Measurements from ENCODE around the gene MYO1E. TPM values are rescaled to one million over a fixed set of nuclear protein-coding genes. Genes with fewer than 3 reads are reported as not detected.
"Not testable (repeated sequence)": the region's sequence is repeated elsewhere in the genome, so short reads cannot be mapped to it uniquely, and the experiment has no call there.

The MYO1E gene
- total and polyA plus RNA-seq, 3 experiments from 2014 or later: 1.1 to 15.4 (median 15.3) TPM

GRCh38 chr15:59165726-59166125, 206.9 kb downstream of the MYO1E start:
- Histone ChIP-seq H3K4me3 (ENCODE audit: low read length) (no peak overlapping the region), H3K4me1 (ENCODE audit: insufficient read depth, low read length) (no peaks in the 10 kb centered on the region), H3K9me3 (ENCODE audit: low read length) (no peaks in the 10 kb centered on the region), H3K36me3 (ENCODE audit: insufficient read depth, low read length) (no peaks in the 10 kb centered on the region), H3K27ac (ENCODE audit: low read depth, low read length) (no peak overlapping the region), H3K27me3 (ENCODE audit: insufficient read depth, low read length, poor library complexity, severe bottlenecking) (no peaks in the 10 kb centered on the region)
- POLR2A ChIA-PET: no interaction called here
- no peaks in the 10 kb centered on the region for H3K9me3 Mint-ChIP-seq
- H3K27me3 Mint-ChIP-seq: peaks cover 0 to 2% of the 10 kb centered on the region in 2 donors
- H3K4me1 Mint-ChIP-seq: no peaks in the 10 kb centered on the region
- H3K4me3 Mint-ChIP-seq: no peak overlapping the region
- CTCF ChIA-PET: no interaction called here
- DNase-seq: no peak
- no peaks in the 10 kb centered on the region for H3K36me3 Mint-ChIP-seq
- H3K27ac Mint-ChIP-seq: no peak overlapping the region

GRCh38 chr15:59162080-59162479, 210.6 kb downstream of the MYO1E start:
- H3K4me3 Mint-ChIP-seq; H3K27ac Mint-ChIP-seq; H3K27ac ChIP-seq (ENCODE audit: low read depth, low read length); POLR2A ChIA-PET; H3K36me3 Mint-ChIP-seq; H3K4me1 ChIP-seq (ENCODE audit: insufficient read depth, low read length); H3K36me3 ChIP-seq (ENCODE audit: insufficient read depth, low read length); H3K9me3 ChIP-seq (ENCODE audit: low read length); DNase-seq; H3K9me3 Mint-ChIP-seq; H3K4me1 Mint-ChIP-seq; H3K4me3 ChIP-seq (ENCODE audit: low read length); H3K27me3 ChIP-seq (ENCODE audit: insufficient read depth, low read length, poor library complexity, severe bottlenecking); H3K27me3 Mint-ChIP-seq: not testable (repeated sequence)
- CTCF ChIA-PET: interaction anchor here (0.8 to 0.9 kb wide), 2 partner anchors 12 to 368 kb away, joined by 3 read pairs; no protein-coding TSS in a partner anchor

- Mint-ChIP-seq H3K9me3 (no peaks in the 10 kb centered on the region), H3K36me3 (no peaks in the 10 kb centered on the region), H3K4me3 (no peak overlapping the region), H3K4me1 (no peaks in the 10 kb centered on the region), H3K27me3 (peaks cover 0 to 3% of the 10 kb centered on the region in 2 donors), H3K27ac (no peak overlapping the region)
- Histone ChIP-seq H3K27ac (ENCODE audit: low read depth, low read length) (no peak overlapping the region), H3K27me3 (ENCODE audit: insufficient read depth, low read length, poor library complexity, severe bottlenecking) (no peaks in the 10 kb centered on the region), H3K4me1 (ENCODE audit: insufficient read depth, low read length) (no peaks in the 10 kb centered on the region), H3K9me3 (ENCODE audit: low read length) (no peaks in the 10 kb centered on the region), H3K36me3 (ENCODE audit: insufficient read depth, low read length) (no peaks in the 10 kb centered on the region), H3K4me3 (ENCODE audit: low read length) (no peak overlapping the region)
- POLR2A ChIA-PET: no interaction called here
- peak in 1 of 5 donors; percentile 13 for DNase-seq
- CTCF ChIA-PET: interaction anchor here (0.9 kb wide), 1 partner anchor 369 kb away, joined by 3 read pairs; no protein-coding TSS in a partner anchor
Measured at GRCh38 chr15:59160880-59161593, 211.6 kb downstream of the MYO1E start.

- no peaks in the 10 kb centered on the region for H3K27me3 ChIP-seq (ENCODE audit: insufficient read depth, low read length, poor library complexity, severe bottlenecking)
- no peak for DNase-seq
- CTCF ChIA-PET: no interaction called here
- no peak overlapping the region for H3K4me3 ChIP-seq (ENCODE audit: low read length)
- Mint-ChIP-seq H3K36me3 (no peaks in the 10 kb centered on the region), H3K4me3 (peak overlapping the region in 1 of 7 donors; percentile 70), H3K27ac (no peak overlapping the region), H3K27me3 (peaks cover 0 to 2% of the 10 kb centered on the region in 2 donors), H3K4me1 (no peaks in the 10 kb centered on the region), H3K9me3 (no peaks in the 10 kb centered on the region)
- POLR2A ChIA-PET: no interaction called here
- H3K4me1 ChIP-seq (ENCODE audit: insufficient read depth, low read length): no peaks in the 10 kb centered on the region
- H3K27ac ChIP-seq (ENCODE audit: low read depth, low read length): no peak overlapping the region
- no peaks in the 10 kb centered on the region for H3K9me3 ChIP-seq (ENCODE audit: low read length)
- no peaks in the 10 kb centered on the region for H3K36me3 ChIP-seq (ENCODE audit: insufficient read depth, low read length)
Measured at GRCh38 chr15:59159210-59159609, 213.5 kb downstream of the MYO1E start.

- POLR2A ChIA-PET: no interaction called here
- no peaks in the 10 kb centered on the region for H3K36me3 ChIP-seq (ENCODE audit: insufficient read depth, low read length)
- CTCF ChIA-PET: no interaction called here
Measured at GRCh38 chr15:59158701-59159034, 214.0 kb downstream of the MYO1E start.

GRCh38 chr15:59157840-59158700, 214.6 kb downstream of the MYO1E start:
- peaks cover 0 to 2% of the 10 kb centered on the region in 2 donors for H3K27me3 Mint-ChIP-seq
- POLR2A ChIA-PET: no interaction called here
- no peak for DNase-seq
- no peaks in the 10 kb centered on the region for H3K36me3 Mint-ChIP-seq
- Histone ChIP-seq H3K4me3 (ENCODE audit: low read length) (no peak overlapping the region), H3K4me1 (ENCODE audit: insufficient read depth, low read length) (no peaks in the 10 kb centered on the region), H3K27me3 (ENCODE audit: insufficient read depth, low read length, poor library complexity, severe bottlenecking) (no peaks in the 10 kb centered on the region), H3K36me3 (ENCODE audit: insufficient read depth, low read length) (no peaks in the 10 kb centered on the region), H3K27ac (ENCODE audit: low read depth, low read length) (no peak overlapping the region), H3K9me3 (ENCODE audit: low read length) (no peaks in the 10 kb centered on the region)
- CTCF ChIA-PET: no interaction called here
- H3K9me3 Mint-ChIP-seq: no peaks in the 10 kb centered on the region
- no peaks in the 10 kb centered on the region for H3K4me1 Mint-ChIP-seq
- no peak overlapping the region for H3K4me3 Mint-ChIP-seq
- H3K27ac Mint-ChIP-seq: peak overlapping the region in 1 of 8 donors; percentile 7

More at GRCh38 chr15:59158701-59159034, 214.0 kb downstream of the MYO1E start:
- Histone ChIP-seq H3K27me3 (ENCODE audit: insufficient read depth, low read length, poor library complexity, severe bottlenecking) (no peaks in the 10 kb centered on the region), H3K4me3 (ENCODE audit: low read length) (no peak overlapping the region), H3K4me1 (ENCODE audit: insufficient read depth, low read length) (no peaks in the 10 kb centered on the region), H3K9me3 (ENCODE audit: low read length) (no peaks in the 10 kb centered on the region), H3K27ac (ENCODE audit: low read depth, low read length) (no peak overlapping the region)
- no peaks in the 10 kb centered on the region for H3K36me3 Mint-ChIP-seq
- H3K27me3 Mint-ChIP-seq: peaks cover 0 to 2% of the 10 kb centered on the region in 2 donors
- H3K4me3 Mint-ChIP-seq: peak overlapping the region in 1 of 7 donors; percentile 62
- peak overlapping the region in 1 of 8 donors; percentile 7 for H3K27ac Mint-ChIP-seq
- H3K9me3 Mint-ChIP-seq: no peaks in the 10 kb centered on the region
- no peak for DNase-seq
- H3K4me1 Mint-ChIP-seq: no peaks in the 10 kb centered on the region

GRCh38 chr15:59157396-59157795, 215.3 kb downstream of the MYO1E start:
- H3K4me1 Mint-ChIP-seq: no peaks in the 10 kb centered on the region
- CTCF ChIA-PET: no interaction called here

GRCh38 chr15:59155431-59155830, 217.2 kb downstream of the MYO1E start:
- ChIA-PET POLR2A (no interaction called here), CTCF (no interaction called here)
- Mint-ChIP-seq H3K9me3 (no peaks in the 10 kb centered on the region), H3K4me1 (no peaks in the 10 kb centered on the region), H3K27me3 (peaks cover 0 to 2% of the 10 kb centered on the region in 2 donors), H3K4me3 (no peak overlapping the region), H3K27ac (no peak overlapping the region), H3K36me3 (no peaks in the 10 kb centered on the region)
- Histone ChIP-seq H3K27me3 (ENCODE audit: insufficient read depth, low read length, poor library complexity, severe bottlenecking) (no peaks in the 10 kb centered on the region), H3K9me3 (ENCODE audit: low read length) (no peaks in the 10 kb centered on the region), H3K4me1 (ENCODE audit: insufficient read depth, low read length) (no peaks in the 10 kb centered on the region), H3K27ac (ENCODE audit: low read depth, low read length) (no peak overlapping the region), H3K36me3 (ENCODE audit: insufficient read depth, low read length) (no peaks in the 10 kb centered on the region), H3K4me3 (ENCODE audit: low read length) (no peak overlapping the region)
- no peak for DNase-seq

More at GRCh38 chr15:59157396-59157795, 215.3 kb downstream of the MYO1E start:
- Mint-ChIP-seq H3K36me3 (no peaks in the 10 kb centered on the region), H3K9me3 (no peaks in the 10 kb centered on the region), H3K4me3 (no peak overlapping the region), H3K27ac (no peak overlapping the region), H3K27me3 (peaks cover 0 to 2% of the 10 kb centered on the region in 2 donors)
- Histone ChIP-seq H3K4me1 (ENCODE audit: insufficient read depth, low read length) (no peaks in the 10 kb centered on the region), H3K9me3 (ENCODE audit: low read length) (no peaks in the 10 kb centered on the region), H3K27ac (ENCODE audit: low read depth, low read length) (no peak overlapping the region), H3K4me3 (ENCODE audit: low read length) (no peak overlapping the region), H3K27me3 (ENCODE audit: insufficient read depth, low read length, poor library complexity, severe bottlenecking) (no peaks in the 10 kb centered on the region), H3K36me3 (ENCODE audit: insufficient read depth, low read length) (no peaks in the 10 kb centered on the region)
- no peak for DNase-seq
- POLR2A ChIA-PET: no interaction called here

Measured in CD8-positive, alpha-beta memory T cell (primary cell).